Activated T-helper 9 cell treated with anti-CD3 and anti-CD28 coated beads, Interleukin-2, amount 50 U/mL, for 16 hours (primary cell): Measurements from ENCODE around the gene PDCD5.
A peak's percentile ranks its signal among the peaks of the same experiment; 100 is the strongest.
"Not testable (repeated sequence)": the region's sequence is repeated elsewhere in the genome, so short reads cannot be mapped to it uniquely, and the experiment has no call there.

Source experiments
- DNase-seq: peaks from one replicate; pipeline ENCODE4 v3.0.0-alpha.2; 2020; ENCODE audit warnings: low read depth

PDCD5 gene, protein sequence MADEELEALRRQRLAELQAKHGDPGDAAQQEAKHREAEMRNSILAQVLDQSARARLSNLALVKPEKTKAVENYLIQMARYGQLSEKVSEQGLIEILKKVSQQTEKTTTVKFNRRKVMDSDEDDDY

DNA sequence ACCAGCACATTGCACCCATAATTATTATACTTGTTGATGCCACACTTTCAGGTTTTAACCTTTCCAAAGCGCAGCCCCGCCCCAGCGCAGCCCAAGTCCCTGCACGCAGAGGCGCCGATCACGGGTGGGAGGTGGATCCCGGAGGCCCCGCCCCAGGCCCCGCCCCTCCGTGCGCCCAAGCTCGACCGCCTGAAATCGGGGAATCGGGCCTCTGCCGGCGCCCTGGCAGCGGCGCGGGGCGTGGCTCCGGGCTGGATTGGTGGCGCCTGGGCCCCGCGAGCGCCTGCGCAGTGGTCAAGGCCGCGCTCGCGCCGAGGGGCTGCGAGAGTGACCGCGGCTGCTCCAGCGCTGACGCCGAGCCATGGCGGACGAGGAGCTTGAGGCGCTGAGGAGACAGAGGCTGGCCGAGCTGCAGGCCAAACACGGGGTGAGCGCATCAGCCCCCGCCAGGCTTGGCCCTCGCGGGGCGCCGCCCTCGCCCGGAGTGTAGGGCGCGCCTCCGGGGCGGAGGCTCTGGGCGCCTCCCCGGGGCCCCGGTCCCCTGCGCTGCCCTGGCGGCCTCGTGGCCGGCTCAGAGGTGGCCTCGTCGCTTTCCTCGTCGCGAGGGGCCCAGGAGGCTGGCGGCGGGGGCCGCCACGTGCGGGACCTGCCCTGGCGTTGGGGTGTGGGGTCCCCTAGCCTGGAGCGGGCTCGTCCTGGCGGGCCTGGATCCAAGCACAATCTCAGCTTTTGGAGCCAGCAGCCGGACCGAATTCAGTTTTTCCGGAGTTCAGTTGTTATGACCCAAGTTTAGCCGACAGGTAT, at the start of gene PDCD5:
Gene PDCD5, plus strand, starts transcription at position 290 of the 804 bp plus-strand sequence. Its CDS starts 72 bp downstream, at position 362.
- peak; percentile 97 for DNase-seq

DNA sequence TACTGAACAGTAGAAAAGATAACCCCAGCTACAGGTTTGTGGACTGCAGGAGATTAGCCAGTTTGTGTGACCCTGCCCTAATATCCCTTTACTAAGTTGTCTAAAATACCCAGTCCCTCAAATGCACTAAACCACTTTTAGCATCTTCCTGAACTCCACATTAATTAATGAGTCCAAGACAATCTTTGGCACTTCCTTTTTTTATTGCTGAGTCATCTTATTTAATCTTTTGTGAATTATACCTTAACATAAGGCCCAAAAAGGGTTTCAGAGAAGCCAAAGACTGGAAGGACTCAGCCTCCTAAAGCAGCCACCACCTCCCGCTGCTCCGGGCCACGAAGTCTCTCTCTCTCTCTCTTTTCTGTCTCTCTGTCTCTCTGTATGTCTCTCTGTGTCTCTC, 48.8 kb upstream of the PDCD5 start:
- DNase-seq: no peak

DNA sequence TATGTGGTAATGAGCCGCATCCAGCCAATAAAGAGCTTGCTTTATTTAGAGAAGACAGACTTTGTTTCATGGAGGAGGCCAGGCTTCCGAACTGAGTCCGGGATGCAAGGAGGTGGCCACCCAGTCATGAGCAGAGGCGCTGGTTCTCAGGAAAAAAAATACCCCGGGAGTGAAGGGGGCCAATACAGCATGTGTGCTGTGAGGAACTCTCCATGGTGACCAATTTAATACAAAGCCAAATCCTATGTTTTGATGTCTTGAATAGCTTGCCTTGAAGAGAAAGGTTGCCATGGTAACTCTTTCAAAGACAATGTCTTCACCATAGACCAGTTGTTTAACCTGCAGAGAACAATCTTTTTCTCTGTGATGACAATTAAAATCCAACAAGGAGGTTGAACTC, 43.4 kb upstream of the PDCD5 start:
- DNase-seq: no peak

DNA sequence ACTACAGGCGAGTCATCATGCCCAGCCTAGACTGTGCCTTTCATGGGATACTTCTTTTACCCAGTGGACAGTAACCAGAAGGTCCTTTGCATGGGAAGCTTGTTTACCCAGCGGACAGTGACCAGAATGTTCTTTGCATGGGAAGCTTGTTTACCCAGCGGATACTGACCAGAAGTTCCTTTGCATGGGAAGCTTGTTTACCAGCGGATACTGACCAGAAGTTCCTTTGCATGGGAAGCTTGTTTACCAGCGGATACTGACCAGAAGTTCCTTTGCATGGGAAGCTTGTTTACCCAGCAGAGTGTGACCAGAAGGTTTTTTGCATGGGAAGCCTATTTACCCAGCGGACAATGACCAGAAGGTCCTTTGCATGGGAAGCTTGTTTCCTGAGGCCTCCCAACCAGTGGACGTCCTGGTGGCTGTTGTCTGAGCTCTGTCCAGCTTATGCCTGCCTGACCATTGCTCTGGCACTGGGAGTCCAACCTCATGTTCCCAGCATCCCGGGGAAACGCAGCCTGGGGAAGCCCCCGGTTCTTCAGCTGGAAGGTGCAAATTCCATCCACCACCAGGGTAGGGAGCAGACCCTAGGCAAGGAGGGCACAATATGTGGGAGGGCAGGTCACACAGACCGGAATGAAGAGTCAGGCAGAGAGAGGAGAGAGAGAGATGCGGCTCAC, 41.6 kb upstream of the PDCD5 start:
- no peak for DNase-seq

DNA sequence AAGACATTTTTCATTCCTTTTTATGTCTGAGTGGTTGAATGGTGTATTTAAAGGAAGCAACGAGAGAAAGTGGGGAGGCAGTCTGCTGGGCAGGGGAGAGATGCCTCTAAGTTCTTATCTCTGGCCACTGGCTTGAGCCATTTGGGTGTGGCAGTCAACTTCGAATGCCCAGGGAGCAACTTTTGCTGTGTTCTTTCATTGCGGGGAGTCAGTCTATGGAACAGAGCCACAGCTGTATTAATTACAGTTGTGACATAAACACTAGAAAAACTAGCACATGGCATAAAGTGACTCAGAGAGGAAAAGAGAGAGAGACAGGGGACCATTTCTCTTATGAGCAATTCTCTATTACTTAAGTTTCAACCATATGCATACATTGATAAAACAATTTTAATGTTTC, 40.4 kb upstream of the PDCD5 start:
- DNase-seq: no peak

DNA sequence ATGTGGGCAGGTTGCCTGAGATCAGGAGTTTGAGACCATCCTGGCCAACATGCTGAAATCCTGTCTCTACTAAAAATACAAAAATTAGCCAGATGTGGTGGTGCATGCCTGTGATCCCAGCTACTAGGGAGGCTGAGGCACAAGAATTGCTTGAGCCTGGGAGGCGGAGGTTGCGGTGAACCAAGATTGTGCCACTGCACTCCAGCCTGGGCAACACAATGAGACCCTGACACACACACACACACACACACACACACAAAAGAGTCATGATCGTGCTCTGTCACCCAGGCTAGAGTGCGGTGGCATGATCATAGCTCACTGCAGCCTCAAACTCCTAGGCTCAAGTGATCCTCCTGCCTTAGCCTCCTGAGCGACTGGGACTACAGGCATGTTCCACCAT, 39.6 kb upstream of the PDCD5 start:
- not testable (repeated sequence) for DNase-seq

DNA sequence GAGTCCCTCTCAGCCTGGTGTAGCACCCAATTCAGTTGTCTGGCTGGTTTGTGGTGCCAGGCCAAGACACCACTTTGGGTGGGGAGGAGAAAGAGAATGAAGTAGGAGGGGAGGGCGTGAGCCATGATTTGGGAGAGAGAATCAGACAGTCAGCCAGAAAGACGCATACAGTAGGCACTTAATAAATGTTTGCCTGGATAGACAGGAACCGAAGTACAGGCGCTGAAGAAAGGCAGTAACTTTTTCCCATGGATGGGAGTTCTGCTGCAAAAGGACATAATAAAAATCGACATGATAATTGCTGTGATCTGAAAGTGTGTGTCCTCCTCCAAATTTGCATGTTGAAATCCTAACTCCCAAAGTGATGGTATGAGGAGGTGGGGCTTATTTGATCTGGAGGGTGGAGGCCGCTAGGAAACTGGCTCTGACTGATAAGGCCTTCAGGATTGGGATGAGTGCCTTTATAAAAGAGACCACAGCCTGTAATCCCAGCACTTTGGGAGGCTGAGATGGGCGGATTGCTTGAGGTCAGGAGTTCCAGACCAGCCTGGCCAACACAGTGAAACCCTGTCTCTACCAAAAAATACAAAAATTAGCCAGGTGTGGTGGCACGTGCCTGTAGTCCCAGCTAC, 38.4 kb upstream of the PDCD5 start:
- DNase-seq: no peak

DNA sequence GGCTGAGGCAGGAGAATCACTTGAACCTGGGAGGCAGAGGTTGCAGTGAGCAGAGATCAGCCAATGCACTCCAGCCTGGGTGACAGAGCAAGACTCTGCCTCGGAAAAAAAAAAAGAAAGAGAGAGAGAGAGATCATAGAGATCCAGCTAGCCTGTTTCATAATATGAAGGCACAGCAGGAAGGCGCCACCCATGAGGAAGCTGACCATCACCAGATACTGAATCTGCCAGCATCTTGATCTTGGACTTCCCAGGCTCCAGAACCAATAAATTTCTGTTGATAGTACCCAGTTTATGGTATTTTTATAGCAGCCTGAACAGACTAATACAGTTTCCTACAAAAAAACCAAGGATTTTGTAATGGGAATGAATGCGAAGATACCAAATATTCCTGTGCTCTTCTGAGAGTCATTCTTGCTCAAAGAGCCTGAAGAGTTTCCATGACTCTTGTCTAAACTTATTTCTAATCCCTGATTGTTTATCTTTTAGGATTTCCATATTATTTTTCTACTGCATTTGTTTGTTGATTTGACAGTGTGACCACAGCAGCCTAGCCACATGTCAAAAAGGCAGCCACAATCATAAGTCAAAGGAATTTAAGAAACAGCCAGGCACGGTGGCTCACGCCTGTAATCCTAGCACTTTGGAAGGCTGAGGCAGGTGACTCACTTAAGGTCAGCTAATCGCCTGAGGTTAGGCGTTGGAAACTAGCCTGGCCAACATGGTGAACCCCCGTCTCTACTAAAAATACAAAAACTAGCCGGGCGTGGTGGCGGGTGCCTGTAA, 37.7 kb upstream of the PDCD5 start:
- no peak for DNase-seq

DNA sequence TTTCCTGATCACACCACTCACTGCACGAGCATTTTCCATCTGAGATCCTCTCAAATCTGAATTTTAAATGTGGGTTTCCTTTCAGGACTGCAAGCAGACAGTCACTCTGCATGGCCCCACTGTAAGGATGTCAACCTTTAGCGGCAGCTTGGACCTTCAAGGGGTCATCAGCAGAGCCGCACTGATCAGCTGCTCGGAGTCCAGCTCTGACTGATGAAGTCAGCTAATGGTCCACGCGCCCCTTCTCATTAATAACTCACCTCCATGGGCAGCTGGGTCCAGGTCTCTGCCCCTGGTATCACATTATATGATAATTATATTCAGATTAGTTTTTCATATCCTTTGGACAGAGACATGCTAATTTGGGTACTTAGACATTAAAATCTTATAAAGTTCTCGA, 36.1 kb upstream of the PDCD5 start:
- DNase-seq: no peak

DNA sequence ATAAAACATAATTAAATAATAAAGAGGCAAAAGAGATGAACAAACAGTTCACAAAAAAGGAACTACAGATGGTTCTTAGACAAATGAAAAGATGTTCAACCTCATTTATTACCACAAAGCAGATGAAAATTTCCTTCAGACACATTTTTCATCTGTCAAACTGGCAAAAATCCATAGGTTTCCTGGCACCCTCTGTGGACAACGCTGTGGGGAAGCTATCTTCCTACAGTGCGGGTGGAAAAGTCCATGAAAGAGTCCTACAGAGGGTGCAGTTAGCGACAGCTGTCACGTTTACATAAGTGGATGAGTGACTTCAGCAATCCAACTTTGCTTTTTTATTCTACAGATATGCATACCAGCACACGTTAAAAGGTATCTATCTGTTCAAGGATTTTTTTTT, 30.3 kb upstream of the PDCD5 start:
- no peak for DNase-seq

DNA sequence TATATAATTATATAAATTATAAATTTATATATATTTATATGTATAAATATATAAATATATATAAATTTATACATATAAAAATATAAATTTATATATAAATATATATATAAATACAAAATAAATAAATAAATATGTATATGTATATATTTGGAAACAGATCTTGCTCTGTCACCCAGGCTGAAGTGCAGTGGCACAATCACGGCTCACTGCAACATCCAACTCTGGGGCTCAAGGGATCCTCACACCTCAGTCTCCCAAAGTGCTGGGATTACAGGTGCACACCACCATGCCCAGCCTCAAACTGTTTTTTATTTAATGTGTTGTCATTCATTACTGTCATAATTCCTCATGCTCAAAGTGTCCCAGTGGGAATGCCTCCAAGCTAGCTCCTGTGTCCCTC, 25.2 kb upstream of the PDCD5 start:
- no peak for DNase-seq

DNA sequence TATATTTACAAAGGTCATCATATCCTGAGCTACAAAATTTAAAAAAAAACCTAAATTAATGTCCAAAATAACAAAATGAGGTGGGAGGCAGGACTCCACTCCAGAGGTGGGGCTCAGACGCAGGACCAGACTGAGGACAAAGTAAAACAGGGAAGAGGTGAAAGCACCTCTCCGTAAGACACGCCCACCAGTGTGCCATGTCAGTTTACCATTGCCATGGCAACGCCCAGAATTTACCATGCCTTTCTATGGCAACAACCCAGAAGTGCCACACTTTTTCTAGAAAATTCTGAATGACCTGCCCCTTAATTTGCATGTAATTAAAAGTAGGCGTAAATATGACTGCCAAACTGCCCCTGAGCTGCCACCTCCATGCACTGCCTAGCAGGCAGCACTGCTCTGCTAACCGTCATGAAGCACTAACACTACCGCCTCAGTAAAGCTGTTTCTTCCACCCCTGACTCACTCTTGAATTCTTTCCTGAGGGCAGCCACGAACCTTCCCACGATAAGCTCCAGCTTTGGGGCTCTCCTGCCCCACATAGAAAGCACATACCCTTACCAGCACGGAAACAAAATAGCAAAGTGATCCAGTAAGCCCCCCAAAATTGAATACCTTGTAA, 22.3 kb upstream of the PDCD5 start:
- DNase-seq: no peak

DNA sequence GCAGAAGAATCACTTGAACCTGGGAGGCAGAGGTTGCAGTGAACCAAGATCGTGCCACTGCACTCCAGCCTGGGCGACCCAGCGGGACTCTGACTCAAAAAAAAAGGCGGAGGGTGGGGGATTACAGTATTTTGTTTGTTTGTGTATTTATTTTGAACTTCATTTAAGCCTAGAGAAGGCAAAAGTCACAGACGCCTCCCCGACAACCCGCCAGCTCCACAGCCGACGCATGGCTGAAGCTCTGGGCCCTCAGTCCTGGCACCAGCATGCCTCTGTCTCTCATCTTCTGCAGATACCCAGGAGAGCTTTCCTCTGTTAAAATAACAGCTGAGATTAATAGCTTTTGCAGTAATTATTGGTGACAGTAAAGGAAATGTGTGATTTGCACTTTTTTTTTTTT, 17.2 kb upstream of the PDCD5 start:
- DNase-seq: no peak

DNA sequence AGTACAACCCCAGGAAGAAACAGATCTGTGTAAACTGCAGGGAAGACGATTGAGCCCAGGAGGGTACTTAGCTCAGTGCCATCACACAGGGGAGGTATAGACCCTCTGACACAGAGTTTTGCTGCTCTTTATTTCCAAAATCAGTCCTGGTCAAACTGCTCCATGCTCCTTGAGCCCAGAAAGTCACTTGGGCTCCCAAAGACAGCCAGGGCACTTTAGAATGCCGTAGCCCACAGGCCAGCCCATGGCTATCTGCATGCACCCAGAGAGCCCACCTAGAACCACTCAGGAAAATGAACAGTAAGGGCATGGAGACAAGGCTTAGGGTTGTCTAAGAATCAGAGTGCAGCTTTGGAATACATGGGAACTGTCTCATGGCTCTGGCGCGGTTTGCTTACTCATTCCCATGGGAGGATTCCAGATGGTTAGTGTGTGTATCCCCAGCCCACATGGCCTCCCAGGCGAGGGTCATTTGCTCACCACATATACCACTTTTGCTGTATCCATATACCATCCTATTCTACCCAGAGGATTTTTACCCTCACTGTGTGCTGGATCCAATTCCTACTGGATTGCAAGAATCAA, 14.7 kb upstream of the PDCD5 start:
- no peak for DNase-seq

DNA sequence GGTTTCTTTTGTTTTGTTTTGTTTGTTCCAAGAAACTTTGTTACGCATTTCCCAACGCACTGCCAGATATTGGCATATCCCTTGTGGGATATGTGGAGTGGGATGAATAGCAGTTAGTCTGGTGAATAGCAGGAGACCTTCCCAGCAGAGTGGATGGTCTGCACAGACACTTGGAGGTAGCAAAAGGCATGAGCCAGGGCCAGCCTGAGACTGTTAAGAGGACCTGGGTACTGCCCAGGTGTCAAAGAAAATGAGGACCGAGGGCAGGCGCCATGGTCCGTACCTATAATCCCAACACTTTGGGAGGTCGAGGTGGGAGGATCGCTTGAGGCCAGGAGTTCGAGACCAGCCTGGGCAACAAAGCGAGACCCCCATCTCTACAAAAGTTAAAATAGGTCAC, 13.5 kb upstream of the PDCD5 start:
- DNase-seq: no peak

DNA sequence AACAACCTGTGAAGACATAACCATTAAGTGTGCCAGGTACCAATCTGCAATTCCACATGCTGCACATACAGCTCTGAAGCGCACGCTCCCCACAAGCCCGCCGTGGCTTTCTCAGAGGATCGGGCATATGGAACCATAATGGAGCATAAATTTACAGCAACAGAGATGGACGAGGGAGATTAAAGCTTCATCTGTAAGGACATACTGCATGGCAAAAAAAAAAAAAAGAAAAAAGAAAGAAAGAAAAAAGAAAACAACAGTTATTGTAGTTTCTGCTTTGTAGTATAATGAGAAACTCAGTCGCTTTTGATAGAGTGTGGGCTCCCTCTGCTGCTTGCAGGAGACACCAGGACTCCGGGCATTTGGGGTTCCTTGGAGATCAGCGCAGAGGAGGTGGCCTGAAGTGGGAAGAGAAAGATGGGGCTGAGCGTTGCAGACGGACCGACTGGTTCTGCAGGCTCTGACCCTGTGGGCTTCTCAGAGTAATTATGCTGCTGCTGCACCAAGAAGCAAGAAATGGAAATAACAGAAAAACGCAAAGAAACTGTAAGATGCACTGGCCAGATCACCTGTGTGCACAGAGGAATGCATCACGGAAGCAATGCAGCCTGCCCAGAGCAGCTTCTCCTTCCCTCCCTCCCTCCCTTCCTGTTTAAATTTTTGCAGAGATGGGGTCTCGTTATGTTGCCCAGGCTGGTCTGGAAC, 10.8 kb upstream of the PDCD5 start:
- peak; percentile 13 for DNase-seq

DNA sequence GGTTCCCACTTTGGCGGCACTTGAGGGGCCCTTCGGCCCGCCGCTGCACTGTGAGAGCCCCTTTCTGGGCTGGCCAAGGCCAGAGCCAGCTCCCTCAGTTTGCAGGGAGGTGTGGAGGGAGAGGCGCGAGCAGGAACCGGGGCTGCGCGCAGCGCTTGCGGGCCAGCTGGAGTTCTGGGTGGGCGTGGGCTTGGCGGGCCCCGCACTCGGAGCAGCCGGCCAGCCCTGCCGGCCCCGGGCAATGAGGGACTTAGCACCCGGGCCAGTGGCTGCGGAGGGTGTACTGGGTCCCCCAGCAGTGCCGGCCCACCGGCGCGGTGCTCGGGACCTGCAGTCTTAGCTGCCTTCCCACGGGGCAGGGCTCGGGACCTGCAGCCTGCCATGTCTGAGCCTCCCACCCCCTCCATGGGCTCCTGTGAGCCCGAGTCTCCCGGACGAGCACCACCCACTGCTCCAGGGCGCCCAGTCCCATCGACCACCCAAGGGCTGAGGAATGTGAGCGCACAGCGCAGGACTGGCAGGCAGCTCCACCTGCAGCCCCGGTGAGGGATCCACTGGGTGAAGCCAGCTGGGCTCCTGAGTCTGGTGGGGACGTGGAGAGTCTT, 9.4 kb upstream of the PDCD5 start:
- not testable (repeated sequence) for DNase-seq

DNA sequence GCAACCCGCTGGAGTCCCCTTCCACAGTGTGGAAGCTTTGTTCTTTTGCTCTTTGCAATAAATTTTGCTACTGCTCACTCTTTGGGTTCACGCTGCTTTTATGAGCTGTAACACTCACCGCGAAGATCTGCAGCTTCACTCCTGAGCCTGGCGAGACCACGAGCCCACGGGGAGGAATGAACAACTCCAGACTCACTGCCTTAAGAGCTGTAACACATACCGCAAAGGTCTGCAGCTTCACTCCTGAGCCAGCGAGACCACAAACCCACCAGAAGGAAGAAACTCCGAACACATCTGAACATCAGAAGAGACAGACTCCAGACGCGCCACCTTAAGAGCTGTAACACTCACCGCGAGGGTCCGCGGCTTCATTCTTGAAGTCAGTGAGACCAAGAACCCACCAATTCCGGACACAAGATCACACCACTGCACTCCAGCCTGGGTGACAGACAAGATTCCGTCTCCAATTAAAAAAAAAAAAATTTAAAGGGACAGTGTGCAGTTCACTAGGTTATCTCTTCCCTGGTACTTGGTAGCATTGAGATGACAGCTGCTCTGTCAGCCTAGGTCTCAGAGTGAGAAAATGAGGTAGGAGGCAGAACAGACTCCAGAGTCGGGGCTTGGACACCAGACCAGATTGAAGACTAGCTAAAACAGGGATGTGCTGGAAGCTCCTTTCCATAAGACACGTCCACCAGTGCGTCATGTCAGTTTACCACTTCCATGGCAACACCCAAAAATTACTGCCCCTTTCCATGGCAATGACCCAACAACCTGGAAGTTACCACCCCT, 8.1 kb upstream of the PDCD5 start:
- DNase-seq: not testable (repeated sequence)

DNA sequence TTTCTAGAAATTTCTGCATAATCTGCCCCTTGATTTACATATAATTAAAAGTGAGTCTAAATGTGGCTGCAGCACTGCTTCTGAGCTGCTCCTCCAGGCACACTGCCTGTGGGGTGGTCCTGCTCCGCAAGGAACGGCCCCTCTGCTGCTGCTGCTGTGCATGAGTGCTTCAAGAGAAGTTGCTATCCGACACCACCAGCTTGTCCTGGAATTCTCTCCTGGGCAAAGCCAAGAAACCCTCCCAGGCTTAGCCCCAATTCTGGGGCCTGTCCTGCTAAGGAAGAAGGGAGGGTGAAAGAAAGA, 7.5 kb upstream of the PDCD5 start:
- DNase-seq: no peak

DNA sequence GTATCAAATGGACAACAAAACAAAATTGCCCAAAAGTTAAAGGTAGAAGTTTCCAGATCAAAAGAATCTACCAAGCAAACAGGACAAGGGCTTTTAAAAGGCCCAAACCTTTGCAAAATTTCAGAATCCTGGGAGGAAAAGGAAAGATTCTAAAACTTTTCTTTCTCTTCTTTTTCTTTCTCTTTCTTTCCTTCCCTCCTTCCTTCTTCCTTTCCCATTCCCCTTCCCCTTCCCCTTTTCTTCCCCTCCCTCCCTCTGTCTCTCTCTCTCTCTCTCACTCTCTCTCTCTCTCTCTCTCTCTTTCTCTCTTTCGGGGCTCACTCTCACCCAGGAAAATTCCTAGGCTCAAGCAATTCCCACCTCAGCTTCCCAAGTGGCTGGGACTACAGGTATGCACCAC, 4.2 kb upstream of the PDCD5 start:
- DNase-seq: no peak
